WI38 (cell line): ENCODE measurements around the gene B4GALNT3.

Source experiments
- H3K4me3 ChIP-seq: 2 replicates; pipeline ENCODE4 v1.5.1; 2011; ENCODE audit warnings: low read depth, mild to moderate bottlenecking, control low read depth, low read length
- CTCF ChIP-seq: IDR thresholded peaks from 2 replicates; pipeline ENCODE4 v1.5.1; 2012; ENCODE audit warnings: low read depth, mild to moderate bottlenecking, control low read depth, low read length

Gene B4GALNT3

GRCh38 chr12:611721-612120, 152.0 kb downstream of the B4GALNT3 start:
- no peak overlapping the region for H3K4me3 ChIP-seq
- TF ChIP-seq CTCF: no peak

- TF ChIP-seq CTCF: no peak
- no peak overlapping the region for H3K4me3 ChIP-seq
These were observed 152.6 kb downstream of the B4GALNT3 start for GRCh38 chr12:612293-612692.

GRCh38 chr12:612886-613285, 153.1 kb downstream of the B4GALNT3 start:
- no peak for TF ChIP-seq CTCF
- no peak overlapping the region for H3K4me3 ChIP-seq
